Adipocyte (in vitro differentiated cells): ENCODE measurements around the gene B4GALNT2.
"Not testable (repeated sequence)": the region's sequence is repeated elsewhere in the genome, so short reads cannot be mapped to it uniquely, and the experiment has no call there.

Experiments
- DNase-seq: peaks from one replicate; pipeline ENCODE4 v3.0.0-alpha.2; 2015; ENCODE audit warnings: low read depth
- H3K27me3 ChIP-seq: replicated peaks from 2 replicates; pipeline ENCODE4 v1.7.0; 2013; ENCODE audit warnings: mild to moderate bottlenecking, low read length, moderate library complexity; ENCODE audit not compliant: control insufficient read depth, insufficient read depth
- H3K36me3 ChIP-seq: 2 replicates; pipeline ENCODE4 v1.7.0; 2013; ENCODE audit warnings: low read length, mild to moderate bottlenecking, moderate library complexity; ENCODE audit not compliant: control insufficient read depth, insufficient read depth, severe bottlenecking
- H3K4me1 ChIP-seq: 2 replicates; pipeline ENCODE4 v1.7.0; 2013; ENCODE audit warnings: mild to moderate bottlenecking, low read length, moderate library complexity; ENCODE audit not compliant: control insufficient read depth, insufficient read depth
- H3K4me3 ChIP-seq: 2 replicates; pipeline ENCODE4 v1.7.0; 2013; ENCODE audit warnings: mild to moderate bottlenecking, low read length, moderate library complexity
- H3K9ac ChIP-seq: 2 replicates; pipeline ENCODE4 v1.7.0; 2013; ENCODE audit warnings: mild to moderate bottlenecking, low read length, moderate library complexity
- H3K9me3 ChIP-seq: 2 replicates; pipeline ENCODE4 v1.7.0; 2013; ENCODE audit warnings: mild to moderate bottlenecking, low read length, moderate library complexity; ENCODE audit not compliant: control insufficient read depth

The B4GALNT2 gene

GRCh38 chr17:49183341-49183740, 50.8 kb downstream of the B4GALNT2 start:
- Histone ChIP-seq H3K9me3 (peaks cover 7% of the 10 kb centered on the region), H3K36me3 (no peaks in the 10 kb centered on the region), H3K9ac (no peak overlapping the region), H3K27me3 (peaks cover 4% of the 10 kb centered on the region), H3K4me3 (no peak overlapping the region), H3K4me1 (no peaks in the 10 kb centered on the region)
- DNase-seq: no peak

GRCh38 chr17:49183801-49184200, 51.2 kb downstream of the B4GALNT2 start:
- DNase-seq: no peak
- Histone ChIP-seq H3K4me3 (no peak overlapping the region), H3K4me1 (no peaks in the 10 kb centered on the region), H3K27me3 (peaks cover 4% of the 10 kb centered on the region), H3K9me3 (peaks cover 7% of the 10 kb centered on the region), H3K36me3 (no peaks in the 10 kb centered on the region), H3K9ac (no peak overlapping the region)

- H3K4me3 ChIP-seq, H3K36me3 ChIP-seq, H3K9me3 ChIP-seq, DNase-seq, H3K4me1 ChIP-seq, H3K27me3 ChIP-seq, H3K9ac ChIP-seq: not testable (repeated sequence)
These were observed 52.0 kb downstream of the B4GALNT2 start for GRCh38 chr17:49184522-49184921.

GRCh38 chr17:49185381-49185780, 52.8 kb downstream of the B4GALNT2 start:
- H3K4me1 ChIP-seq, H3K9me3 ChIP-seq, H3K4me3 ChIP-seq, H3K36me3 ChIP-seq, DNase-seq, H3K9ac ChIP-seq, H3K27me3 ChIP-seq: not testable (repeated sequence)

- Histone ChIP-seq H3K36me3 (no peaks in the 10 kb centered on the region), H3K27me3 (peaks cover 4% of the 10 kb centered on the region), H3K9me3 (peaks cover 7% of the 10 kb centered on the region), H3K9ac (no peak overlapping the region), H3K4me3 (no peak overlapping the region), H3K4me1 (peaks cover 3% of the 10 kb centered on the region)
- DNase-seq: no peak
These were observed 54.7 kb downstream of the B4GALNT2 start for GRCh38 chr17:49187301-49187700.

- Histone ChIP-seq H3K27me3 (no peaks in the 10 kb centered on the region), H3K9me3 (no peaks in the 10 kb centered on the region), H3K4me3 (no peak overlapping the region), H3K36me3 (no peaks in the 10 kb centered on the region), H3K4me1 (peaks cover 10% of the 10 kb centered on the region), H3K9ac (no peak overlapping the region)
- no peak for DNase-seq
These were observed 58.4 kb downstream of the B4GALNT2 start for GRCh38 chr17:49190932-49191331.

GRCh38 chr17:49191409-49191916, 58.9 kb downstream of the B4GALNT2 start:
- Histone ChIP-seq H3K4me1 (peaks cover 10% of the 10 kb centered on the region), H3K9me3 (no peaks in the 10 kb centered on the region), H3K4me3 (peak overlapping the region; percentile 87), H3K9ac (peak overlapping the region; percentile 85), H3K27me3 (no peaks in the 10 kb centered on the region), H3K36me3 (no peaks in the 10 kb centered on the region)
- no peak for DNase-seq

- Histone ChIP-seq H3K9ac (peak overlapping the region; percentile 85), H3K4me3 (peak overlapping the region; percentile 87), H3K27me3 (no peaks in the 10 kb centered on the region), H3K4me1 (peaks cover 10% of the 10 kb centered on the region), H3K9me3 (no peaks in the 10 kb centered on the region), H3K36me3 (no peaks in the 10 kb centered on the region)
- peak; percentile 94 for DNase-seq
These were observed 59.6 kb downstream of the B4GALNT2 start for GRCh38 chr17:49191917-49192741.

GRCh38 chr17:49193513-49194296, 61.1 kb downstream of the B4GALNT2 start:
- peak overlapping the region; percentile 87 for H3K4me3 ChIP-seq
- H3K4me1 ChIP-seq: peaks cover 10% of the 10 kb centered on the region
- no peaks in the 10 kb centered on the region for H3K9me3 ChIP-seq
- H3K27me3 ChIP-seq: no peaks in the 10 kb centered on the region
- peak; percentile 71 for DNase-seq
- no peaks in the 10 kb centered on the region for H3K36me3 ChIP-seq
- peak overlapping the region; percentile 85 for H3K9ac ChIP-seq

- H3K9ac ChIP-seq: no peak overlapping the region
- no peaks in the 10 kb centered on the region for H3K36me3 ChIP-seq
- peaks cover 10% of the 10 kb centered on the region for H3K4me1 ChIP-seq
- DNase-seq: no peak
- H3K27me3 ChIP-seq: no peaks in the 10 kb centered on the region
- no peak overlapping the region for H3K4me3 ChIP-seq
- H3K9me3 ChIP-seq: no peaks in the 10 kb centered on the region
These were observed 61.7 kb downstream of the B4GALNT2 start for GRCh38 chr17:49194297-49194607.

GRCh38 chr17:49195751-49196150, 63.2 kb downstream of the B4GALNT2 start:
- Histone ChIP-seq H3K9ac (no peak overlapping the region), H3K9me3 (no peaks in the 10 kb centered on the region), H3K4me3 (no peak overlapping the region), H3K27me3 (no peaks in the 10 kb centered on the region), H3K4me1 (peaks cover 10% of the 10 kb centered on the region), H3K36me3 (no peaks in the 10 kb centered on the region)
- no peak for DNase-seq
